SH-SY5Y (cell line): ENCODE results near the gene PYGM.

ENCODE experiments used
- GATA2 ChIP-seq: IDR thresholded peaks from 2 replicates; pipeline ENCODE4 v1.6.1; 2011; ENCODE audit warnings: mild to moderate bottlenecking, low read depth, low read length
- GATA3 ChIP-seq: IDR thresholded peaks from 2 replicates; pipeline ENCODE4 v1.6.1; 2011; ENCODE audit warnings: low read depth, mild to moderate bottlenecking, low read length, moderate library complexity

GRCh38 chr11:64774144-64774543, 14.4 kb upstream of the PYGM start:
- TF ChIP-seq GATA3 (no peak), GATA2 (no peak)
